ENCODE results near the gene NRXN3.

The NRXN3 gene

DNA sequence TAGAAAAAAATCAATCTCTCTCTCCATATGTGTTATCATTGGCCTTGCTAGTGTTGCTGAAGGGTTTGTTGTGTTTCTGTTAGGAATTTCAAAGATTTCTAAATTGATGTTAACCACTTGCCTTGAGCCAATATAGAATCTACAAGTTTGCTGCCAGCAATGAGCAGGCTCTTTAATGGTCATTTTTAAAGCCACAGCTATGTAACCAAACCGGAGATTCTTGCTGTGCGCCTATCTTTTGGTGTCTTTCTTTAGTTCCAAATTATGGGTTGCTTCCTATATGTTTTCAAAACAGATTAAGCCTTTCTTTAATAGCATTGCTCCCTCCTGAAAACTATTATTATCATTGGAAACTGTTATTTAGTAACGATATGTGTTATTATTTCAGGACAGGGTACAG, 1495.4 kb downstream of the NRXN3 start:
- DNase-seq (ENCODE audit: low read depth in 3 of 3): no peak

- DNase-seq (ENCODE audit: low read depth in 3 of 3): no peak
Measured at GRCh38 chr14:79668951-79669350, 1498.8 kb downstream of the NRXN3 start.

- DNase-seq (ENCODE audit: low read depth in 3 of 3): no peak
Measured at GRCh38 chr14:79670811-79671210, 1500.6 kb downstream of the NRXN3 start.

GRCh38 chr14:79680087-79680486, 1509.9 kb downstream of the NRXN3 start:
- no peak for DNase-seq (ENCODE audit: low read depth in 3 of 3)

- DNase-seq (ENCODE audit: low read depth in 3 of 3): no peak
Measured at GRCh38 chr14:79686196-79686595, 1516.0 kb downstream of the NRXN3 start.

DNA sequence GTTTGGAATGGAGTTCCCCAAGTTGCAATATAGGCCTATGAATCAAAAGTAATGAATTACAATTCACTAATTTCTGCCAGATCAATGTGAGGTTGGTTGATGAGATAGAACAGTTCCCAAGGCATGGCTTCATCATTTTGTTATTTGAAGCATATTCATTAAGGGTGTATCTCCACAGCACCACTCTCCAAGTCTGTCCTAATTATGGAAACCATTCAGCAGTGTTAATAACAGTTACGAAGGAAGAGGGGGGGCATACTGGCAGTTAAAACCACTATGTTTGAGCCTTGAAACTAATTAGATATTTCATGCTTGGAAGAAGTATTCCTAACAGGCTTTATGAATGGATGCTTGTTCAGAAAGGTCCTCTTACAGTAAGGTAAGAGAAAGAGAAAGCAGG, 1520.8 kb downstream of the NRXN3 start:
- no peak for DNase-seq (ENCODE audit: low read depth in 3 of 3)

DNA sequence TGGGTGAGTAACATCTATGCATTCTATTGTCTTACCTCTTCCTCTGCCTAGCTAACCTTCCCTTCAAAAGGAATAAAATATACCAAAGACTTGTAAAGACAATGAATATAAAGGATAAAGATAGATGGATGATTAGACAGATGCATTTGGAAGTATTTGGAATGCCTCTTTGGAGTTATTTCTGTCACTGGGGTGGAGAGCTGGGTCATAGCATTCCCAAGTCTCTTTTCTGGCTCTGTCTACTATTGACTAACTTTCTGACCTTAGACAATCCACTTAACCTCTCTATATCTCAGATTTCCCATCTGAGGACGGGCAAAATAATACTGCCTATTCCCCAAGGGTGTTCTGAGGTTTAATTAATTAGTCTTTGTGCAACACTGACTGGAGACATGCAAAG, 1523.8 kb downstream of the NRXN3 start:
- DNase-seq (ENCODE audit: low read depth in 3 of 3): no peak

- no peak for DNase-seq (ENCODE audit: low read depth in 3 of 3)
Measured at GRCh38 chr14:79695307-79695706, 1525.1 kb downstream of the NRXN3 start.

DNA sequence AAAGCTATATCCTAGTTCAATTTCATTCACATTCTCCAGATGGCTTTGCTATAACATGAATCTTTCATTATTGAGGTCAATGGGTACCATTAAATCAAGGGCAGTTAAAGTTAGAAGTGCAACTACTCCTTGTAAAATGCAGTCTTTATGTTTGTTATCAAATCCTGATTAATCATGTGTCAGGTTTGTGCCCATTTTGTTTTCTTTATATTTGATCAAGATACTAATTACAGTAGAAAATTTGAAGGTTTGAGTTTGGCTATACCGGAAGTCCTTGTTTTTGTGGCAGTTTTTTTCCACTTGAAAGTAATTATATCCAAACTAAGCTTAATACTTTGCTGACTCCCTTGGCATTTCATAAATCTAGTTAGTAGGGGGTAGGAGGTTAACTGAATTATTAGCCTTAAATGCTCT, 1528.1 kb downstream of the NRXN3 start:
- DNase-seq (ENCODE audit: low read depth in 3 of 3): no peak

DNA sequence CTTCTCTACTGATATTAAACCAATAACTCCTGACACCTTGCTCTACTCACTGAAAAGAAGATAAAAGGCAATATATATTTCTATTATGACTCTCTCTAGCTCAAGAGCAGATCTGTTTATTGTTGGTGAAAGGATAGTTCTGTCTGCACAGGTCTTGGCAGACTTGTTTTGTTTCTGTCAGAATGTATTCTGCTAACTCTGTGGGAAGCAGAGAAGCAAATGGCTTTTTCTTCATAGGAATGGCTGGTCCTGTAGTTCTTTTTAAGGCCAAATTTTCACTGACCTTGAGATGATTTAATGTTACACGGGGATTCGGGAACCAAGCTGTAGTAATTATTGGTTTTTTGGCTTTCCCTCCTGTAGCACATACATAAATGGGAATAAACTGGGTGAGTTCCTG, 1529.0 kb downstream of the NRXN3 start:
- DNase-seq (ENCODE audit: low read depth in 3 of 3): no peak

- DNase-seq (ENCODE audit: low read depth in 3 of 3): no peak
Measured at GRCh38 chr14:79701371-79701770, 1531.2 kb downstream of the NRXN3 start.

GRCh38 chr14:79702197-79702596, 1532.0 kb downstream of the NRXN3 start:
- no peak for DNase-seq (ENCODE audit: low read depth in 3 of 3)

GRCh38 chr14:79703209-79703608, 1533.0 kb downstream of the NRXN3 start:
- DNase-seq (ENCODE audit: low read depth in 3 of 3): no peak

DNA sequence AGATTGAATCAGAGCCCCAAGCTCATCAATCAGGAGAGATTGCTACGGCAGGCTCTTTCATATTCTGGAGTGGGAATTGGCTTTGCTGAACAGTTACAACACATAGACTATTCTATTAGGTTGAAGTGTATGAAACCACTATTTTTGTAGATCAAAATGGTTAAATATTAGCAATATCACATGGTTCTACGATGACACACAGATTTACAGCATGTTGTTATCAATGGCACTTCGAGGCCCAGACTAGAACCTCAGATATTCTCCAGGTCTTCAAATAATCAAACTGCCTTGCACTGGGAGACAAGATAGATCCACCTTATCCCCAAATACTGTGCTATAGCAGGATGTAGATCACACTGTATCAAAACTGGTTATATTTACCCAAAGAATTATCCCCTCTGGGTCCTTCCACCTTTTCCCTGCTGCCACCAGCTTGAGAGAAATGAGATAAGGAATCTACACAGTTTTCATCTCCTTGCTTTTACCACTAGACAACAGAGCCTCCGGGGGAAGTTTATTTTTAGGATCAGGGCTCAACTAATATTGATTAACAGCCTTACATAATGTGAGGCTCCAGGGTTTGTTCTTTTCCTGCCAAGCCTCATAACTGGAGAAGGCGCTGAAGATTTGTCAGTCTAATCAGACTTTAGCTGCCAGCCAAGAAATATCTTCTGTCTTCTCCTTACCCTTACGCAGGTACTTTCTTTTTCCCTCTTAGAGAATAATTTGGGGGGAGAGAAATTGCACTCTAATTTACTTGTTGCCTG, 1534.1 kb downstream of the NRXN3 start:
- no peak for DNase-seq (ENCODE audit: low read depth in 3 of 3)

GRCh38 chr14:79705126-79705894, 1535.1 kb downstream of the NRXN3 start:
- DNase-seq (ENCODE audit: low read depth in 3 of 3): no peak

DNA sequence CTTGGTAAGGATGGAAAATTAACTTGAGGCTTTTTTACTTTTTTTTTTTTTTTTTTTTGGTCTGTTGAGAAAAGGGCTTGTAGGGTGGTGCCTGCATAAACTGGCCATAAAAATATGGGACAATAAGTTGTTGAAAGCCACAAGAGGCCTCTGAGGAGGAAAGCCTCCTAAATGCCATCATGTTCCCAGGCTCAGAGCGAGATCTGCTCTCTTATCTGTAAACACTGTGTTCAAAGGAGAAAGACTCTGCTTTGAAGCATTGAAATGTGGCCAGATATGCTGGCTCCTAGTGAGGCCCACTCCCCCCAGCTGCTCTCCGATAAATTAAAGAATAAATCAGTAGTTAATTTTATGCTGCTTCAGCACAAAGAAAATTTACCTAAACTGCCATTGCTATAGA, 1536.2 kb downstream of the NRXN3 start:
- no peak for DNase-seq (ENCODE audit: low read depth in 3 of 3)

DNA sequence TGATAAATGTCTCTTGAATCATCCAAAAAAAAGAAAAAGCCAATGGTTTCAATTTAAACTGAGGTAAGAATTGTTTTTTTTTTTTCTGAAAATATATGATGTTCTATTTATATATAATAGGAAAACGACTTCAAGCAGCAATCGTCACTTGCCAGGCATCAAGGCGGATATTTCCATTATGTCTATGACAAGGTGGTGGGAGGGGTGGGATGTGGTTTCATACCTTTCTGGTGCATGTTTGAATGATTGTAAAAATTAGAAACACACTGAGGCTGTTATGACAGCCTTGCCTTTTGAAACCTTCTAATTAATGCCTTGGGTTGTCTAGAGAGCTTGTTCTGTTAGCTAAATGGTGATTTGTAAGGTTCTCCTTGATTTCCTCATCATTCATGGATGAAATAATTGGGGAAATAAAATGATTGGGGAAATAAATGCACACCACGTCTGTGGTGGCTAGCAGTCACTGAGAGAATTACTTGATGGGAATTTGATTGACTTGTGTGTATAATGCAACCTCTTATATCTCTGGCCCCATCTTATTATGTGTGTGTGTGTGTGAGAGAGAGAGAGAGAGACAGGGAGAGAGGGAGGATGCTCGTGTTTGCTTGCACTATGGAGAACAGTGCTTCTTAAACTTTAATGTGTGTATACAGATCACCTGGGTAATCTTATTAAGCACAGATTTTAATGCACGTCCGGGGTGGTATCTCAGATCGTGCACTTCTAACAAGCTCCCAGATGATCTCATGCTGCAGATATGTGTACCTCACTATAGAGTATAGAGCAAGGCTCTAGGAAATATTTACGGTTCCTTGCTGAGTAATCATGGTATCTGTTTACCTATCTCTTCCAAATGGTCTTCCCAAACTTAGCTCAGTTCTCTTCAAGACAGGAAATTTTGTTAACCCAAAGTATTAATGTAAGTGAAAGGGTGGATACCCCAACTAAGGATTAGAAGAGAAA, 1538.5 kb downstream of the NRXN3 start:
- DNase-seq (ENCODE audit: low read depth in 3 of 3): no peak

- DNase-seq (ENCODE audit: low read depth in 3 of 3): no peak
Measured at GRCh38 chr14:79709573-79709972, 1539.4 kb downstream of the NRXN3 start.

DNA sequence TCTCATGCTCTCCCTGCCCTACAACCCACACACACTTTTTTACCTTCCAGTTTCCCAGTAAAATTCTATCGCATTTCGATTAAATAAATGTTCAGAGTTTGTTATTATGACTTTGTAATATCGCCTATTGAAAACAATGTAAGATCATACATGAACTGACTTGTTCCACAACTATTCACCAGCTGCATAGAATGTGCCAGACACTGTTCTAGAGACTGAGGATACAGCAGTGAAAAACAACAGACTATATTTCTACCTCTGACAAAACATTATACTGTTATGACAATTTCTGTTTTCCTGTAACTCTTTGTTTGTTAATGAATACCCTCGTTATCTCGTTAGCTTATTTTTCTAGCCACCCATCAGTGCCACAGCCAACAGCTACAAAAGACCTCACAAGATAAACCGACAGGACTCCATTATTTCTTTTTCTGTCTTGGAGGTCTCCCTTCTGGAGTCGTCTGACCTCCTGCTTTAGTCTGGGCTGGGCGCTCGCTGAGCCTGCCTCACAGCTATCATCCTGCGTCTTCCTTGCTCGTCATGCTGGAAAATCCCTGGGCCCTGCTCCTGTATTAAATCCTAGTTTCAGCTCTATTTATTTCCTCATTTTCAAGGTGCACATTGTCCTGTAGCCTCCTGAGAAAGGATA, 1542.3 kb downstream of the NRXN3 start:
- DNase-seq (ENCODE audit: low read depth in 3 of 3): no peak

DNA sequence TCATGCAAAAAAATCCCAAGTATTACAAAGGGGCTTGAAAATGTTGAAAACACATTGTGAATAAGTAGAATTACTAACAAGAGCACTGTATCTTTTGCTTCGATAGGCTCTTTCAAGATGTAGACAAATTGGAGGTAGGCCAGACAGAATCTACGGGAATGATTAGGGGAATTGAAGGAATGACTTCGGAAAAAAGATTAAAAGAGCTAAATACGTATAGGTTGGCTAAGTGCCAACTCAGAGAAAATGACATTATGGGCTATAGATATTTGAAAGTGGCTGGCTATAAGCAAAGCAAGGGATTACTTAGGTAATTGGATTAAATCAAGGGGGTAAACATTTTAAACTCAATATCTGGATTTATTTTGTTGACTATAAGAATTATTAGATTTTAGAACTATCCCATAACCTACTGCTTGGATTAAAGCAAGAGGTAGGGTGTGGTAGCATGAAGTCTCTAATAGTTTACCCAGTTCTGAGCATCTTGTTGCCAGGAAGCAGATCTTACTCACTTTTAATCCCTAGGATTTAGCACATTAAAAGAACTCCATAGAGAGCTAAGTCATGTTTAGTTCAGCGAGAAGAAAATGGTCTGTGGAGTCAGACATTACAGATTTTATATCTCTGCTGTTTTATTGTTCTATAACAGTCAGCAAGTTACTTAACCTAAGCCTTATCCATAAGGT, 1551.4 kb downstream of the NRXN3 start:
- DNase-seq (ENCODE audit: low read depth in 3 of 3): no peak
